OCI-LY3 (cell line): ENCODE results near the gene CCDC134.

Experiments
- H2AFZ ChIP-seq: fragments of 200-600, 300-600 bp; shearing (Covaris generic); 2 replicates; pipeline ENCODE4 v1.6.0; 2014; ENCODE audit warnings: antibody characterized with exemption, low read depth, low read length
- H3K27ac ChIP-seq: fragments of 200-600, 300-600 bp; sonication (generic); 2 replicates; pipeline ENCODE4 v1.5.1; 2014; ENCODE audit warnings: mild to moderate bottlenecking, low read length, moderate library complexity, mixed read lengths
- H3K27me3 ChIP-seq: fragments of 200-600, 300-600 bp; sonication (generic); 2 replicates; pipeline ENCODE4 v1.6.1; 2014; ENCODE audit warnings: low read depth, low read length, mixed read lengths
- H3K36me3 ChIP-seq: fragments of 200-600, 300-600 bp; sonication (generic); replicated peaks from 2 replicates; pipeline ENCODE3; 2014; ENCODE audit warnings: low read depth, low read length, mixed read lengths
- H3K4me1 ChIP-seq: fragments of 300-600, 200-600 bp; sonication (generic); 2 replicates; pipeline ENCODE4 v1.6.1; 2014; ENCODE audit warnings: low read length, mixed read lengths
- H3K4me2 ChIP-seq: fragments of 200-600, 300-600 bp; sonication (generic); 2 replicates; pipeline ENCODE4 v1.6.1; 2014; ENCODE audit warnings: low read length, mixed read lengths
- H3K4me3 ChIP-seq: fragments of 300-600, 200-600 bp; sonication (generic); 2 replicates; pipeline ENCODE4 v1.5.1; 2014; ENCODE audit warnings: antibody characterized with exemption, mild to moderate bottlenecking, low read length, moderate library complexity
- H3K79me2 ChIP-seq: fragments of 300-600, 200-600 bp; shearing (Covaris generic); 2 replicates; pipeline ENCODE4 v1.6.1; 2014; ENCODE audit warnings: mild to moderate bottlenecking, low read length, mixed read lengths
- H3K9ac ChIP-seq: fragments of 300-600, 200-600 bp; shearing (Covaris generic); 2 replicates; pipeline ENCODE4 v1.6.0; 2014; ENCODE audit warnings: mild to moderate bottlenecking, low read length, moderate library complexity
- H3K9me3 ChIP-seq: fragments of 200-600, 300-600 bp; shearing (Covaris generic); 2 replicates; pipeline ENCODE4 v1.6.1; 2014; ENCODE audit warnings: low read length, mixed read lengths; ENCODE audit not compliant: insufficient read depth
- H4K20me1 ChIP-seq: fragments of 200-600, 300-600 bp; sonication (generic); 2 replicates; pipeline ENCODE4 v1.6.1; 2016; ENCODE audit warnings: low read length, mixed read lengths; ENCODE audit not compliant: insufficient read depth
- CTCF ChIP-seq: fragments of 200-600, 300-600 bp; sonication (generic); IDR thresholded peaks from 2 replicates; pipeline ENCODE4 v1.5.1; 2014; ENCODE audit warnings: antibody characterized with exemption, low read length, low read depth
- EZH2phosphoT487 ChIP-seq: fragments of 200-600 bp; shearing (Covaris generic); IDR thresholded peaks from 2 replicates; pipeline ENCODE4 v1.6.1; 2018; ENCODE audit warnings: antibody characterized with exemption, mixed run types, low read depth

The CCDC134 gene

GRCh38 chr22:41775976-41776375, 24.5 kb upstream of the CCDC134 start:
- Histone ChIP-seq H3K36me3 (no peaks in the 10 kb centered on the region), H3K4me1 (peaks cover 7% of the 10 kb centered on the region), H3K9ac (no peak overlapping the region), H3K9me3 (no peaks in the 10 kb centered on the region), H3K27me3 (peaks cover 12% of the 10 kb centered on the region), H3K4me2 (no peak overlapping the region), H3K4me3 (no peak overlapping the region), H2AFZ (no peak overlapping the region), H3K27ac (no peak overlapping the region), H3K79me2 (no peaks in the 10 kb centered on the region), H4K20me1 (no peaks in the 10 kb centered on the region)
- TF ChIP-seq EZH2phosphoT487 (no peak), CTCF (no peak)

GRCh38 chr22:41776381-41776780, 24.1 kb upstream of the CCDC134 start:
- H3K4me1 ChIP-seq, result peaks cover 8% of the 10 kb centered on the region
- no peaks in the 10 kb centered on the region for H3K79me2 ChIP-seq
- H3K4me2 ChIP-seq, result no peak overlapping the region
- no peak for TF ChIP-seq EZH2phosphoT487
- TF ChIP-seq CTCF, result no peak
- H3K27me3 ChIP-seq, result peaks cover 12% of the 10 kb centered on the region
- H3K4me3 ChIP-seq, result no peak overlapping the region
- no peaks in the 10 kb centered on the region for H4K20me1 ChIP-seq
- no peaks in the 10 kb centered on the region for H3K36me3 ChIP-seq
- H3K9ac ChIP-seq, result no peak overlapping the region
- H3K27ac ChIP-seq, result no peak overlapping the region
- H3K9me3 ChIP-seq, result no peaks in the 10 kb centered on the region
- no peak overlapping the region for H2AFZ ChIP-seq

GRCh38 chr22:41777749-41778425, 22.6 kb upstream of the CCDC134 start:
- no peaks in the 10 kb centered on the region for H4K20me1 ChIP-seq
- no peaks in the 10 kb centered on the region for H3K36me3 ChIP-seq
- no peak overlapping the region for H3K9ac ChIP-seq
- no peak for TF ChIP-seq EZH2phosphoT487
- TF ChIP-seq CTCF, result no peak
- no peaks in the 10 kb centered on the region for H3K9me3 ChIP-seq
- peaks cover 10% of the 10 kb centered on the region for H3K27me3 ChIP-seq
- no peak overlapping the region for H3K27ac ChIP-seq
- no peak overlapping the region for H3K4me3 ChIP-seq
- H2AFZ ChIP-seq, result no peak overlapping the region
- H3K4me1 ChIP-seq, result peaks cover 12% of the 10 kb centered on the region
- H3K79me2 ChIP-seq, result no peaks in the 10 kb centered on the region
- H3K4me2 ChIP-seq, result no peak overlapping the region

GRCh38 chr22:41779929-41780505, 20.5 kb upstream of the CCDC134 start:
- Histone ChIP-seq H3K9me3 (no peaks in the 10 kb centered on the region), H4K20me1 (no peaks in the 10 kb centered on the region), H3K4me3 (no peak overlapping the region), H3K4me1 (peaks cover 12% of the 10 kb centered on the region), H2AFZ (0 out of 2 replicates have a peak overlapping the region, but pooled peaks have one; percentile 18), H3K79me2 (no peaks in the 10 kb centered on the region), H3K27me3 (peaks cover 3% of the 10 kb centered on the region; the same call in 1 of the 2 replicates), H3K27ac (no peak overlapping the region), H3K4me2 (no peak overlapping the region), H3K9ac (no peak overlapping the region), H3K36me3 (no peaks in the 10 kb centered on the region)
- TF ChIP-seq CTCF (no peak), EZH2phosphoT487 (no peak)
